ENCODE measurements around the gene CPSF3.

Gene CPSF3

DNA sequence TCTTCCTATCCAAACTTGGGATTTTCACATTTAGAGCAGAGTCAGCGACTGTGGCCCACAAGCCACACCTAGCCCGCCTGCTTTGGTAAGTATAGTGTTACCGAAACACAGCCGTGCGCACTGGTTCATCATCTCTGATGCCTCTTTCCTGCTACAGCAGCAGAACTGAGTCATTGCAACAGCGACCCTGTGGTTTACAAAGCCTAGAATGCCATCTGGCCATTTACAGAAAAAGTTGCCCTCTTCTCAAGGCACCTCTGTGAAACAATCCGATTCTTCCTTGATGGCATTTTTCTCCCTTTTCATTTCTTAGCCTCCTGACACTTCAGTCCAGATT is 40.2 kb downstream of the CPSF3 start:
- Histone ChIP-seq H2BK12ac (ENCODE audit: low read length) (no peak overlapping the region), H4K91ac (ENCODE audit: low read depth, low read length, poor library complexity) (no peak overlapping the region), H3K27me3 (ENCODE audit: control insufficient read depth in 3 of 3, insufficient read depth in 3 of 3, low read depth in 1 of 3, low read length in 3 of 3) (no peaks in the 10 kb centered on the region), H2AK5ac (ENCODE audit: low read depth, low read length) (no peak overlapping the region), H3K79me1 (ENCODE audit: low read depth, low read length) (no peaks in the 10 kb centered on the region), H2BK15ac (ENCODE audit: low read length) (no peak overlapping the region), H3K9me3 (replicated peaks in 1 of 2; ENCODE audit: control insufficient read depth in 2 of 2, insufficient read depth in 1 of 2, low read depth in 1 of 2, low read length in 2 of 2) (peaks cover 0 to 2% of the 10 kb centered on the region in 2 donors), H4K8ac (ENCODE audit: low read depth, low read length) (no peak overlapping the region), H3K23ac (ENCODE audit: low read depth, low read length, poor library complexity) (no peak overlapping the region), H3K4me1 (ENCODE audit: control insufficient read depth in 2 of 2, insufficient read depth in 1 of 2, low read depth in 1 of 2, low read length in 2 of 2) (no peaks in the 10 kb centered on the region), H2BK5ac (ENCODE audit: low read length) (no peak overlapping the region), H3K4me2 (ENCODE audit: insufficient read depth, low read length, poor library complexity, severe bottlenecking) (no peak overlapping the region), H3K9ac (ENCODE audit: low read depth, low read length, poor library complexity) (no peak overlapping the region), H3K4ac (ENCODE audit: low read length) (no peak overlapping the region), H3K18ac (ENCODE audit: low read length) (no peak overlapping the region), H2BK120ac (ENCODE audit: low read depth, low read length) (no peak overlapping the region), H3K36me3 (replicated peaks in 1 of 2; ENCODE audit: control insufficient read depth in 2 of 2, insufficient read depth in 2 of 2, low read length in 2 of 2) (peaks cover 20 to 91% of the 10 kb centered on the region in 2 donors), H3K4me3 (ENCODE audit: low read length in 2 of 2) (no peak overlapping the region), H2AFZ (ENCODE audit: low read length) (no peak overlapping the region), H3K27ac (replicated peaks; ENCODE audit: low read length) (no peak overlapping the region), H3K14ac (ENCODE audit: low read length) (no peak overlapping the region)
- no peak for DNase-seq (ENCODE audit: low spot score)
- WGBS, 2 donors (ENCODE audit: extremely low coverage in 2 of 2, insufficient read length in 2 of 2, insufficient replicate concordance in 1 of 2), result no CpG with 5 or more reads among the region's 7 CpGs

DNA sequence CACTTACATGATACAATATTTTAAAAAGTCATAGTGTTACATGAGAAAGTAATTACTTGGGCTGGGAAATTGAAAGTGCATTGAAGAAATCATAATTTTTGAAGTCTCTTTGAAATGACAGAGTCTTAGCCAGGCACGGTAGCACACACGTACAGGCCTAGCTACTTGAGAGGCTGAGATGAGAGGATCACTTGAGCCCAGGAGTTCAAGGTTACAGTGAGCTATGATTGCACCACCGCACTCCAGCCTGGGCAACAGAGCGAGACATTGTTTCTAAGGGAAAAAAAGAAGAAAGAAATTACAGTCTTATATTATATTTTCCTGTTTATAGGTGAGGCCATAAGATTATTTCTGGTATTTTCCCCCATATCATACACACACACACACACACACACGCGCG is 41.7 kb downstream of the CPSF3 start:
- Histone ChIP-seq H3K36me3 (replicated peaks in 1 of 2; ENCODE audit: control insufficient read depth in 2 of 2, insufficient read depth in 2 of 2, low read length in 2 of 2) (peaks cover 26 to 93% of the 10 kb centered on the region in 2 donors), H3K4me1 (ENCODE audit: control insufficient read depth in 2 of 2, insufficient read depth in 1 of 2, low read depth in 1 of 2, low read length in 2 of 2) (no peaks in the 10 kb centered on the region)
- WGBS, 2 donors (ENCODE audit: extremely low coverage in 2 of 2, insufficient read length in 2 of 2, insufficient replicate concordance in 1 of 2), result no CpG with 5 or more reads among the region's 7 CpGs

GRCh38 chr2:9466147-9466683 is 42.8 kb downstream of the CPSF3 start:
- Histone ChIP-seq H3K27ac (replicated peaks; ENCODE audit: low read length) (no peak overlapping the region), H4K8ac (ENCODE audit: low read depth, low read length) (peak overlapping the region; percentile 57), H3K23ac (ENCODE audit: low read depth, low read length, poor library complexity) (peak overlapping the region; percentile 95), H3K9me3 (replicated peaks in 1 of 2; ENCODE audit: control insufficient read depth in 2 of 2, insufficient read depth in 1 of 2, low read depth in 1 of 2, low read length in 2 of 2) (peaks cover 0 to 2% of the 10 kb centered on the region in 2 donors), H3K14ac (ENCODE audit: low read length) (peak overlapping the region; percentile 76), H2BK120ac (ENCODE audit: low read depth, low read length) (no peak overlapping the region), H3K4ac (ENCODE audit: low read length) (no peak overlapping the region), H3K4me2 (ENCODE audit: insufficient read depth, low read length, poor library complexity, severe bottlenecking) (no peak overlapping the region), H3K9ac (ENCODE audit: low read depth, low read length, poor library complexity) (peak overlapping the region; percentile 37), H2BK15ac (ENCODE audit: low read length) (no peak overlapping the region), H3K36me3 (replicated peaks in 1 of 2; ENCODE audit: control insufficient read depth in 2 of 2, insufficient read depth in 2 of 2, low read length in 2 of 2) (peaks cover 28 to 92% of the 10 kb centered on the region in 2 donors), H2BK5ac (ENCODE audit: low read length) (peak overlapping the region; percentile 69), H4K91ac (ENCODE audit: low read depth, low read length, poor library complexity) (peak overlapping the region; percentile 66), H2AFZ (ENCODE audit: low read length) (no peak overlapping the region), H3K4me3 (ENCODE audit: low read length in 2 of 2) (peak overlapping the region in 1 of 2 donors; percentile 59), H3K27me3 (ENCODE audit: control insufficient read depth in 3 of 3, insufficient read depth in 3 of 3, low read depth in 1 of 3, low read length in 3 of 3) (no peaks in the 10 kb centered on the region), H3K18ac (ENCODE audit: low read length) (no peak overlapping the region), H2AK5ac (ENCODE audit: low read depth, low read length) (no peak overlapping the region), H3K79me1 (ENCODE audit: low read depth, low read length) (no peaks in the 10 kb centered on the region), H3K4me1 (ENCODE audit: control insufficient read depth in 2 of 2, insufficient read depth in 1 of 2, low read depth in 1 of 2, low read length in 2 of 2) (no peaks in the 10 kb centered on the region), H2BK12ac (ENCODE audit: low read length) (peak overlapping the region; percentile 87)
- DNase-seq (ENCODE audit: low spot score), result no peak
- WGBS, 2 donors (ENCODE audit: extremely low coverage in 2 of 2, insufficient read length in 2 of 2, insufficient replicate concordance in 1 of 2), result 100% methylated on average over 4 of the region's 46 CpGs; no CpG with 5 or more reads in 1 of the 2 donors

More for the DNA sequence above, 41.7 kb downstream of the CPSF3 start:
- no peak overlapping the region for H2BK120ac ChIP-seq (ENCODE audit: low read depth, low read length)
- peaks cover 0 to 2% of the 10 kb centered on the region in 2 donors for H3K9me3 ChIP-seq (replicated peaks in 1 of 2; ENCODE audit: control insufficient read depth in 2 of 2, insufficient read depth in 1 of 2, low read depth in 1 of 2, low read length in 2 of 2)
- no peak overlapping the region for H3K27ac ChIP-seq (replicated peaks; ENCODE audit: low read length)
- no peaks in the 10 kb centered on the region for H3K27me3 ChIP-seq (ENCODE audit: control insufficient read depth in 3 of 3, insufficient read depth in 3 of 3, low read depth in 1 of 3, low read length in 3 of 3)
- H4K91ac ChIP-seq (ENCODE audit: low read depth, low read length, poor library complexity), result no peak overlapping the region
- H2BK5ac ChIP-seq (ENCODE audit: low read length), result no peak overlapping the region
- no peak for DNase-seq (ENCODE audit: low spot score)
- H2AK5ac ChIP-seq (ENCODE audit: low read depth, low read length), result no peak overlapping the region
- H3K4ac ChIP-seq (ENCODE audit: low read length), result no peak overlapping the region
- H3K4me2 ChIP-seq (ENCODE audit: insufficient read depth, low read length, poor library complexity, severe bottlenecking), result no peak overlapping the region
- no peak overlapping the region for H3K9ac ChIP-seq (ENCODE audit: low read depth, low read length, poor library complexity)
- H3K14ac ChIP-seq (ENCODE audit: low read length), result no peak overlapping the region
- H4K8ac ChIP-seq (ENCODE audit: low read depth, low read length), result no peak overlapping the region
- no peaks in the 10 kb centered on the region for H3K79me1 ChIP-seq (ENCODE audit: low read depth, low read length)
- H3K18ac ChIP-seq (ENCODE audit: low read length), result no peak overlapping the region
- no peak overlapping the region for H3K4me3 ChIP-seq (ENCODE audit: low read length in 2 of 2)
- H2BK15ac ChIP-seq (ENCODE audit: low read length), result no peak overlapping the region
- no peak overlapping the region for H3K23ac ChIP-seq (ENCODE audit: low read depth, low read length, poor library complexity)
- no peak overlapping the region for H2AFZ ChIP-seq (ENCODE audit: low read length)
- H2BK12ac ChIP-seq (ENCODE audit: low read length), result no peak overlapping the region

DNA sequence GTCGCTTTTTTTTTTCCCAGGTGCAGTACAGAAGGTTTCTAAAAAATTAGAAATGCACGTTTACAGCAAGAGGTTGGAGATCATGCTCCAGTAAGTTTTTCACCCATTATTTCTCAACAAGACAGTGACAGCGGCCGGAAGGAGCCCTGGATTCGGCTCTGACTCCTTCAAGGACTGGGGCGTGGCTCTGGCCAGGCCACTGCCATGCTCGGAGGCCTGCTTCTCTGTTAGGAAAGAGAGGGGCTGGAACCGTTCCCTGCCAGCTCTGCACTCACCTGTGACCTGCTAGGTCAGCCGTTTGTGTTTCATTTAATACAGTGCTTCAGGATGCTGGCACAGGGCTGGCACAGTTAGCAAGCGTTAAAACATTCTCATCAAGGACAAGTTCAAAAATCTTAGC is 44.2 kb downstream of the CPSF3 start:
- Histone ChIP-seq H2BK5ac (ENCODE audit: low read length) (no peak overlapping the region), H3K4me3 (ENCODE audit: low read length in 2 of 2) (no peak overlapping the region), H4K91ac (ENCODE audit: low read depth, low read length, poor library complexity) (no peak overlapping the region), H2BK12ac (ENCODE audit: low read length) (no peak overlapping the region), H3K4me1 (ENCODE audit: control insufficient read depth in 2 of 2, insufficient read depth in 1 of 2, low read depth in 1 of 2, low read length in 2 of 2) (no peaks in the 10 kb centered on the region), H3K18ac (ENCODE audit: low read length) (no peak overlapping the region), H3K23ac (ENCODE audit: low read depth, low read length, poor library complexity) (no peak overlapping the region), H3K27ac (replicated peaks; ENCODE audit: low read length) (no peak overlapping the region), H3K4me2 (ENCODE audit: insufficient read depth, low read length, poor library complexity, severe bottlenecking) (no peak overlapping the region), H3K9ac (ENCODE audit: low read depth, low read length, poor library complexity) (no peak overlapping the region), H3K36me3 (replicated peaks in 1 of 2; ENCODE audit: control insufficient read depth in 2 of 2, insufficient read depth in 2 of 2, low read length in 2 of 2) (peaks cover 31 to 94% of the 10 kb centered on the region in 2 donors), H2AK5ac (ENCODE audit: low read depth, low read length) (no peak overlapping the region), H2BK15ac (ENCODE audit: low read length) (no peak overlapping the region), H3K9me3 (replicated peaks in 1 of 2; ENCODE audit: control insufficient read depth in 2 of 2, insufficient read depth in 1 of 2, low read depth in 1 of 2, low read length in 2 of 2) (peaks cover 0 to 2% of the 10 kb centered on the region in 2 donors), H3K27me3 (ENCODE audit: control insufficient read depth in 3 of 3, insufficient read depth in 3 of 3, low read depth in 1 of 3, low read length in 3 of 3) (no peaks in the 10 kb centered on the region), H4K8ac (ENCODE audit: low read depth, low read length) (no peak overlapping the region), H2AFZ (ENCODE audit: low read length) (no peak overlapping the region), H3K14ac (ENCODE audit: low read length) (no peak overlapping the region), H2BK120ac (ENCODE audit: low read depth, low read length) (no peak overlapping the region), H3K79me1 (ENCODE audit: low read depth, low read length) (no peaks in the 10 kb centered on the region), H3K4ac (ENCODE audit: low read length) (no peak overlapping the region)
- no peak for DNase-seq (ENCODE audit: low spot score)
- no CpG with 5 or more reads among the region's 10 CpGs for WGBS, 2 donors (ENCODE audit: extremely low coverage in 2 of 2, insufficient read length in 2 of 2, insufficient replicate concordance in 1 of 2)
